Measurements from ENCODE around the gene UMAD1.
"Not testable (repeated sequence)": the region's sequence is repeated elsewhere in the genome, so short reads cannot be mapped to it uniquely, and the experiment has no call there.

DNA sequence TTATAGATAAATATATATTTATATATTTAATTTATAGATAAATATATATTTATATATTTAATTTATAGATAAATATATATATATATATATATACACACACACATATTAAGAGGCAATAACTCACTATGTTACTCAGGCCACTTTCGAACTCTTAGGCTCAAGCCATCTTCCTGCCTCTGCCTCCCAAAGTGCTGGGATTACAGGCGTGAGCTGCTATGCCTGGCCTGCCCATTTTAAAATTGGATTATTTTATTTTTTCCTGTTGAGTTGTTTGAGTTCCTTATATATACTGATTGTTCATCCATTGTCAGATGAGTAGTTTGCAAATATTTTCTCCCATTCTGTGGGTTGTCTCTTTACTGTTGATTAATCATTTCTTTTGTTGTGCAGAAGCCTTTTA, 39.1 kb downstream of the UMAD1 start:
- not testable (repeated sequence) for TF ChIP-seq POLR2A (IDR thresholded peaks at IDR 0.05; ENCODE audit: low read depth, low read length); POLR2AphosphoS5 (IDR thresholded peaks at IDR 0.05; ENCODE audit: low read depth, low read length); TAF1 (IDR thresholded peaks at IDR 0.05; ENCODE audit: borderline replicate concordance, low read depth, low read length)
